CD4-positive, alpha-beta T cell (primary cell): Measurements from ENCODE around the gene FBLN2. TPM values are rescaled to one million over a fixed set of nuclear protein-coding genes. Genes with fewer than 3 reads are reported as not detected.

Source experiments
- ATAC-seq: fragments of 200-7000 bp; cut with Tn5 transposase; one replicate; pipeline ENCODE4 v1.10.0; 2022; ENCODE audit warnings: mild to moderate bottlenecking; ENCODE audit not compliant: poor library complexity
- CTCF ChIA-PET: fragments of 350-600 bp; sonication (Branson Sonifier 250); formaldehyde crosslinking; loops from one replicate; lab custom pipeline; 2021; ENCODE audit warnings: antibody characterized with exemption, inconsistent platforms; lab: Charles Lee
- POLR2A ChIA-PET: fragments of 350-600 bp; sonication (Branson Sonifier 250); formaldehyde crosslinking; loops from one replicate; lab custom pipeline; 2021; ENCODE audit warnings: antibody characterized with exemption, inconsistent platforms; lab: Charles Lee
- DNase-seq, 14 experiments: peaks; one replicate each; pipeline ENCODE4 v3.0.0-alpha.2; 2013 to 2020; ENCODE audit warnings: mixed read lengths in 2 of 14
- H3K27ac ChIP-seq, 2 donors: one replicate each; pipeline versions ENCODE4 v1.5.1 to v1.7.0; 2013; ENCODE audit warnings: low read length in 2 of 2, low read depth in 1 of 2, mild to moderate bottlenecking in 1 of 2
- H3K27me3 ChIP-seq, 2 experiments: 1 replicate in 1 of 2; 2 replicates in 1 of 2; pipeline versions ENCODE4 v1.6.1 to v1.7.0; 2013; ENCODE audit warnings: low read length in 2 of 2, control low read depth in 1 of 2, mild to moderate bottlenecking in 1 of 2, moderate library complexity in 1 of 2; ENCODE audit not compliant: insufficient read depth in 2 of 2, control insufficient read depth in 1 of 2
- H3K36me3 ChIP-seq: one replicate; pipeline ENCODE4 v1.6.1; 2013; ENCODE audit warnings: low read length, control low read depth; ENCODE audit not compliant: insufficient read depth
- H3K4me1 ChIP-seq: one replicate; pipeline ENCODE4 v1.6.1; 2013; ENCODE audit warnings: low read length, control low read depth; ENCODE audit not compliant: insufficient read depth
- H3K4me3 ChIP-seq: one replicate; pipeline ENCODE4 v1.5.1; 2013; ENCODE audit warnings: mild to moderate bottlenecking, low read length, moderate library complexity
- H3K9me3 ChIP-seq, 2 experiments: 1 replicate in 1 of 2; 2 replicates in 1 of 2; pipeline versions ENCODE4 v1.6.1 to v1.7.0; 2013; ENCODE audit warnings: low read length in 2 of 2, mild to moderate bottlenecking in 2 of 2, control low read depth in 1 of 2, moderate library complexity in 1 of 2; ENCODE audit not compliant: control insufficient read depth in 1 of 2, insufficient read depth in 1 of 2
- H3K27ac Mint-ChIP-seq: one replicate; pipeline ENCODE4 v1.8.0; 2020; ENCODE audit warnings: mixed read lengths
- H3K27me3 Mint-ChIP-seq: one replicate; pipeline ENCODE4 v1.8.0; 2021; ENCODE audit warnings: mixed read lengths
- H3K36me3 Mint-ChIP-seq: one replicate; pipeline ENCODE4 v1.8.0; 2021; ENCODE audit warnings: low read depth, mixed read lengths
- H3K4me1 Mint-ChIP-seq: one replicate; pipeline ENCODE4 v1.8.0; 2021; ENCODE audit warnings: low read depth, mixed read lengths
- H3K4me3 Mint-ChIP-seq: one replicate; pipeline ENCODE4 v1.8.0; 2020; ENCODE audit warnings: mild to moderate bottlenecking, mixed read lengths
- H3K9me3 Mint-ChIP-seq: one replicate; pipeline ENCODE4 v1.8.0; 2020; ENCODE audit warnings: mixed read lengths
- CTCF ChIP-seq: fragments of 200-600 bp; IDR thresholded peaks from one replicate; pipeline ENCODE4 v1.8.0; 2022; ENCODE audit warnings: antibody characterized with exemption, mild to moderate bottlenecking
- intact Hi-C, 2 experiments: fragments of 100-400 bp; cut with DNase I in 1 of 2; cut with micrococcal nuclease in 1 of 2; formaldehyde crosslinking; loops; one replicate each; pipeline versions ENCODE4 v1.15.1 to v1.9.0; 2023 to 2025; cut with DNase I, micrococcal nuclease
- total RNA-seq, 174 experiments: library from RNA in 2 of 174; stranded (reverse) in 2 of 174; gene quantifications; one replicate each; pipeline ENCODE4 v1.2.3 and lab custom pipeline; 2021 to 2026

Gene FBLN2
- total RNA-seq, 2 experiments from 2014 or later: 0.19 to 0.25 TPM

- Histone ChIP-seq H3K27ac (no peak overlapping the region), H3K4me3 (no peak overlapping the region), H3K36me3 (no peaks in the 10 kb centered on the region), H3K4me1 (peaks cover 21% of the 10 kb centered on the region), H3K27me3 (peaks cover 34 to 37% of the 10 kb centered on the region in 2 experiments), H3K9me3 (peaks cover 0 to 21% of the 10 kb centered on the region in 2 experiments)
- peaks cover 28% of the 10 kb centered on the region for H3K4me1 Mint-ChIP-seq
- no peak for TF ChIP-seq CTCF
- H3K27ac Mint-ChIP-seq: no peak overlapping the region
- peak overlapping the region; percentile 25 for H3K4me3 Mint-ChIP-seq
- no peak for ATAC-seq
- H3K9me3 Mint-ChIP-seq: no peaks in the 10 kb centered on the region
- intact Hi-C loops: no loop called here
- H3K27me3 Mint-ChIP-seq: peaks cover 53% of the 10 kb centered on the region
- ChIA-PET CTCF (no interaction called here), POLR2A (interaction anchor here (0.8 kb wide), 1 partner anchor 69 kb away, joined by 3 read pairs; no protein-coding TSS in a partner anchor)
- no peaks in the 10 kb centered on the region for H3K36me3 Mint-ChIP-seq
- no peak for DNase-seq
Observed at GRCh38 chr3:13547591-13548371, 1.1 kb upstream of the FBLN2 start.

- ChIA-PET POLR2A (no interaction called here), CTCF (no interaction called here)
- Histone ChIP-seq H3K27me3 (peaks cover 27 to 32% of the 10 kb centered on the region in 2 experiments), H3K4me3 (no peak overlapping the region), H3K9me3 (peaks cover 0 to 21% of the 10 kb centered on the region in 2 experiments), H3K4me1 (peaks cover 13% of the 10 kb centered on the region), H3K36me3 (no peaks in the 10 kb centered on the region), H3K27ac (no peak overlapping the region)
- H3K27me3 Mint-ChIP-seq: peaks cover 63% of the 10 kb centered on the region
- no peaks in the 10 kb centered on the region for H3K36me3 Mint-ChIP-seq
- no peaks in the 10 kb centered on the region for H3K9me3 Mint-ChIP-seq
- peak overlapping the region; percentile 77 for H3K4me3 Mint-ChIP-seq
- intact Hi-C loops: no loop called here
- peaks cover 18% of the 10 kb centered on the region for H3K4me1 Mint-ChIP-seq
- no peak for TF ChIP-seq CTCF
- ATAC-seq (peak; percentile 46), DNase-seq (peak in 3 of 14 experiments; percentile 5 to 21 (median 16))
- H3K27ac Mint-ChIP-seq: no peak overlapping the region
Observed at GRCh38 chr3:13549623-13550422, 898 bp downstream of the FBLN2 start.

GRCh38 chr3:13550423-13550690 lies 1.4 kb downstream of the FBLN2 start:
- CTCF ChIA-PET: no interaction called here
- intact Hi-C loops: no loop called here
- Mint-ChIP-seq H3K4me1 (peaks cover 13% of the 10 kb centered on the region), H3K9me3 (no peaks in the 10 kb centered on the region), H3K27me3 (peaks cover 58% of the 10 kb centered on the region), H3K27ac (no peak overlapping the region), H3K4me3 (no peak overlapping the region), H3K36me3 (no peaks in the 10 kb centered on the region)
- POLR2A ChIA-PET: no interaction called here
- H3K4me3 ChIP-seq: no peak overlapping the region
- no peak for TF ChIP-seq CTCF
- ATAC-seq: no peak
- H3K9me3 ChIP-seq: peaks cover 0 to 21% of the 10 kb centered on the region in 2 experiments
- peaks cover 9% of the 10 kb centered on the region for H3K4me1 ChIP-seq
- H3K27me3 ChIP-seq: peaks cover 27 to 32% of the 10 kb centered on the region in 2 experiments
- no peaks in the 10 kb centered on the region for H3K36me3 ChIP-seq
- no peak for DNase-seq
- no peak overlapping the region for H3K27ac ChIP-seq
